H9 (cell line): ENCODE data around the gene SCNN1B. TPM values are rescaled to one million over a fixed set of nuclear protein-coding genes. Genes with fewer than 3 reads are reported as not detected.

Source experiments
- DNase-seq: peaks from one replicate; pipeline ENCODE4 v3.0.0-alpha.2; 2017
- H2AFZ ChIP-seq: one replicate; pipeline ENCODE4 v1.6.1; 2013; ENCODE audit warnings: mild to moderate bottlenecking, low read length, control low read depth, moderate library complexity
- H2AK5ac ChIP-seq: 2 replicates; pipeline ENCODE4 v1.6.1; 2013; ENCODE audit warnings: low read length, control low read depth, mixed read lengths; ENCODE audit not compliant: insufficient read length
- H2BK120ac ChIP-seq: one replicate; pipeline ENCODE4 v1.6.1; 2013; ENCODE audit warnings: low read depth, mild to moderate bottlenecking, low read length, control low read depth, inconsistent platforms; ENCODE audit not compliant: poor library complexity, severe bottlenecking
- H2BK12ac ChIP-seq: 2 replicates; pipeline ENCODE4 v1.6.1; 2013; ENCODE audit warnings: low read length, control low read depth, mixed read lengths, low read depth; ENCODE audit not compliant: insufficient read length
- H2BK15ac ChIP-seq: 2 replicates; pipeline ENCODE4 v1.6.1; 2013; ENCODE audit warnings: low read depth, low read length, control low read depth
- H2BK20ac ChIP-seq: one replicate; pipeline ENCODE4 v1.6.1; 2013; ENCODE audit warnings: low read depth, mild to moderate bottlenecking, low read length, control low read depth, inconsistent platforms; ENCODE audit not compliant: poor library complexity, severe bottlenecking
- H2BK5ac ChIP-seq: 2 replicates; pipeline ENCODE4 v1.6.1; 2013; ENCODE audit warnings: low read length, control low read depth, mixed read lengths; ENCODE audit not compliant: insufficient read length
- H3K14ac ChIP-seq: 2 replicates; pipeline ENCODE4 v1.6.1; 2013; ENCODE audit warnings: low read length, control low read depth; ENCODE audit not compliant: insufficient read depth
- H3K18ac ChIP-seq: 2 replicates; pipeline ENCODE4 v1.6.1; 2013; ENCODE audit warnings: low read depth, mild to moderate bottlenecking, mixed read lengths, low read length, control low read depth; ENCODE audit not compliant: insufficient read length
- H3K23ac ChIP-seq: 2 replicates; pipeline ENCODE4 v1.6.1; 2013; ENCODE audit warnings: low read length, control low read depth, mixed read lengths, low read depth; ENCODE audit not compliant: insufficient read length
- H3K23me2 ChIP-seq: 2 replicates; pipeline ENCODE4 v1.6.1; 2013; ENCODE audit warnings: low read depth, mild to moderate bottlenecking, mixed read lengths, low read length, control low read depth; ENCODE audit not compliant: insufficient read length, poor library complexity, severe bottlenecking
- H3K27ac ChIP-seq: 2 replicates; pipeline ENCODE4 v1.5.1; 2013; ENCODE audit warnings: low read length, control low read depth, mixed read lengths, low read depth; ENCODE audit not compliant: insufficient read length
- H3K27me3 ChIP-seq: 2 replicates; pipeline ENCODE4 v1.6.1; 2013; ENCODE audit warnings: low read length, control low read depth, inconsistent platforms; ENCODE audit not compliant: insufficient read depth
- H3K4ac ChIP-seq: 2 replicates; pipeline ENCODE4 v1.6.1; 2013; ENCODE audit warnings: low read depth, mild to moderate bottlenecking, control low read depth, inconsistent platforms, low read length, moderate library complexity
- H3K4me1 ChIP-seq: 2 replicates; pipeline ENCODE4 v1.6.1; 2013; ENCODE audit warnings: low read length, control low read depth, inconsistent platforms; ENCODE audit not compliant: insufficient read depth
- H3K4me2 ChIP-seq: 2 replicates; pipeline ENCODE4 v1.6.1; 2013; ENCODE audit warnings: low read length, control low read depth, mixed read lengths; ENCODE audit not compliant: insufficient read length, insufficient read depth
- H3K56ac ChIP-seq: 2 replicates; pipeline ENCODE4 v1.6.1; 2013; ENCODE audit warnings: low read depth, mild to moderate bottlenecking, mixed read lengths, low read length, control low read depth; ENCODE audit not compliant: insufficient read length
- H3K79me1 ChIP-seq: 2 replicates; pipeline ENCODE4 v1.6.1; 2013; ENCODE audit warnings: low read depth, mild to moderate bottlenecking, moderate library complexity, low read length, control low read depth, inconsistent platforms; ENCODE audit not compliant: insufficient read depth, poor library complexity, severe bottlenecking
- H3K79me2 ChIP-seq: 2 replicates; pipeline ENCODE4 v1.6.1; 2013; ENCODE audit warnings: low read length, control low read depth, inconsistent platforms; ENCODE audit not compliant: insufficient read depth
- H3K9ac ChIP-seq: 2 replicates; pipeline ENCODE4 v1.6.1; 2013; ENCODE audit warnings: low read length, control low read depth, mixed read lengths; ENCODE audit not compliant: insufficient read length; ENCODE audit errors: extremely low read depth
- H3K9me3 ChIP-seq: one replicate; pipeline ENCODE4 v1.6.1; 2013; ENCODE audit warnings: low read depth, low read length, inconsistent platforms; ENCODE audit not compliant: control insufficient read depth
- H3T11ph ChIP-seq: one replicate; pipeline ENCODE4 v1.6.1; 2013; ENCODE audit warnings: mild to moderate bottlenecking, low read length, control low read depth, inconsistent platforms
- H4K20me1 ChIP-seq: one replicate; pipeline ENCODE4 v1.6.1; 2013; ENCODE audit not compliant: control insufficient read depth, insufficient read length, insufficient read depth
- H4K5ac ChIP-seq: 2 replicates; pipeline ENCODE4 v1.6.1; 2013; ENCODE audit warnings: low read depth, mild to moderate bottlenecking, mixed read lengths, low read length, control low read depth; ENCODE audit not compliant: insufficient read length
- H4K8ac ChIP-seq: replicated peaks from 2 replicates; pipeline ENCODE4 v1.6.1; 2013; ENCODE audit warnings: low read length, control low read depth, mixed read lengths, low read depth; ENCODE audit not compliant: insufficient read length
- H4K91ac ChIP-seq: 2 replicates; pipeline ENCODE4 v1.6.1; 2013; ENCODE audit warnings: low read depth, mild to moderate bottlenecking, moderate library complexity, mixed read lengths, low read length, control low read depth; ENCODE audit not compliant: insufficient read length
- H3K27ac Mint-ChIP-seq, 3 experiments: 2 replicates in 2 of 3; 3 replicates in 1 of 3; pipeline ENCODE4 v1.8.0; 2020 to 2021; ENCODE audit warnings: mixed read lengths in 3 of 3, mild to moderate bottlenecking in 1 of 3, moderate library complexity in 1 of 3
- H3K27me3 Mint-ChIP-seq: 2 replicates; pipeline ENCODE4 v1.8.0; 2021; ENCODE audit warnings: low read depth, mild to moderate bottlenecking, moderate library complexity, mixed read lengths
- H3K36me3 Mint-ChIP-seq, 3 experiments: 2 replicates in 2 of 3; 3 replicates in 1 of 3; pipeline ENCODE4 v1.8.0; 2020 to 2021; ENCODE audit warnings: low read depth in 3 of 3, mixed read lengths in 3 of 3; ENCODE audit not compliant: insufficient read depth in 1 of 3
- H3K4me1 Mint-ChIP-seq, 2 experiments: 2 replicates each; pipeline ENCODE4 v1.8.0; 2020; ENCODE audit warnings: mixed read lengths in 2 of 2
- H3K4me3 Mint-ChIP-seq, 2 experiments: 2 replicates in 1 of 2; 3 replicates in 1 of 2; pipeline ENCODE4 v1.8.0; 2020 to 2021; ENCODE audit warnings: mild to moderate bottlenecking in 2 of 2, mixed read lengths in 2 of 2, moderate library complexity in 1 of 2
- H3K9me3 Mint-ChIP-seq, 2 experiments: 2 replicates in 1 of 2; 3 replicates in 1 of 2; pipeline ENCODE4 v1.8.0; 2020; ENCODE audit warnings: mild to moderate bottlenecking in 2 of 2, mixed read lengths in 2 of 2, moderate library complexity in 1 of 2
- CTCF ChIP-seq: fragments of 200-600 bp; sonication (generic); conservative IDR thresholded peaks from 3 replicates; pipeline ENCODE4 v1.8.0; 2021; ENCODE audit warnings: antibody characterized with exemption, mild to moderate bottlenecking
- WGBS: extraction: QIAGEN DNeasy Blood & Tissue Kit; methylation state at CpG from one replicate; pipeline ENCODE4 v1.1.7; 2013; ENCODE audit warnings: missing lambda C conversion rate, low lambda C conversion rate, mixed read lengths; ENCODE audit not compliant: insufficient read length; ENCODE audit errors: extremely low coverage; 5-methylcytosine and 5-hydroxymethylcytosine counted together
- total RNA-seq: library from RNA; stranded (reverse); gene quantifications from 2 replicates; pipeline ENCODE4 v1.2.1, GENCODE V29; 2021

Gene SCNN1B
- total RNA-seq, 1 experiment from 2014 or later: 0.11 TPM

- H2BK12ac ChIP-seq: no peak overlapping the region
- no peak overlapping the region for H3K14ac ChIP-seq
- no peak overlapping the region for H2BK20ac ChIP-seq
- H2AFZ ChIP-seq: no peak overlapping the region
- WGBS: no CpG with 5 or more reads among the region's 2 CpGs
- no peak overlapping the region for H3K4ac ChIP-seq
- no peaks in the 10 kb centered on the region for H3K9me3 ChIP-seq
- Mint-ChIP-seq H3K36me3 (peaks cover 9 to 69% (median 48%) of the 10 kb centered on the region in 3 experiments), H3K27ac (no peak overlapping the region), H3K9me3 (no peaks in the 10 kb centered on the region), H3K4me1 (peaks cover 33 to 37% of the 10 kb centered on the region in 2 experiments), H3K27me3 (no peaks in the 10 kb centered on the region), H3K4me3 (no peak overlapping the region)
- H3K23ac ChIP-seq: no peak overlapping the region
- H3K79me1 ChIP-seq: no peaks in the 10 kb centered on the region
- H4K5ac ChIP-seq: no peak overlapping the region
- no peak for DNase-seq
- H3K18ac ChIP-seq: no peak overlapping the region
- no peak overlapping the region for H3K27ac ChIP-seq
- no peak for TF ChIP-seq CTCF
- no peak overlapping the region for H3T11ph ChIP-seq
- no peak overlapping the region for H2BK5ac ChIP-seq
- H3K4me2 ChIP-seq: no peak overlapping the region
- no peak overlapping the region for H3K9ac ChIP-seq
- H4K91ac ChIP-seq: no peak overlapping the region
- peaks cover 8% of the 10 kb centered on the region; the same call in 1 of the 2 replicates for H3K4me1 ChIP-seq
- H3K79me2 ChIP-seq: no peaks in the 10 kb centered on the region
- H3K56ac ChIP-seq: no peak overlapping the region
- H4K8ac ChIP-seq: no peak overlapping the region
- no peak overlapping the region for H2BK120ac ChIP-seq
- H3K27me3 ChIP-seq: no peaks in the 10 kb centered on the region
- H3K23me2 ChIP-seq: no peaks in the 10 kb centered on the region
- H2AK5ac ChIP-seq: no peak overlapping the region
- no peaks in the 10 kb centered on the region for H4K20me1 ChIP-seq
- no peak overlapping the region for H2BK15ac ChIP-seq
Measured at GRCh38 chr16:23402100-23402499, 100.0 kb downstream of the SCNN1B start.
